Left hindlimb (tissue), 1 donor: ENCODE measurements around the gene SPAG9.
"Not testable (repeated sequence)": the region's sequence is repeated elsewhere in the genome, so short reads cannot be mapped to it uniquely, and the experiment has no call there.

Experiments
- DNase-seq: peaks from one replicate; pipeline ENCODE4 v3.0.0-alpha.2; 2018

SPAG9 gene

GRCh38 chr17:51135956-51136355 is 15.3 kb upstream of the SPAG9 start:
- DNase-seq = no peak

GRCh38 chr17:51133365-51133764 is 12.7 kb upstream of the SPAG9 start:
- DNase-seq = no peak

GRCh38 chr17:51132964-51133319 is 12.3 kb upstream of the SPAG9 start:
- DNase-seq = no peak

DNA sequence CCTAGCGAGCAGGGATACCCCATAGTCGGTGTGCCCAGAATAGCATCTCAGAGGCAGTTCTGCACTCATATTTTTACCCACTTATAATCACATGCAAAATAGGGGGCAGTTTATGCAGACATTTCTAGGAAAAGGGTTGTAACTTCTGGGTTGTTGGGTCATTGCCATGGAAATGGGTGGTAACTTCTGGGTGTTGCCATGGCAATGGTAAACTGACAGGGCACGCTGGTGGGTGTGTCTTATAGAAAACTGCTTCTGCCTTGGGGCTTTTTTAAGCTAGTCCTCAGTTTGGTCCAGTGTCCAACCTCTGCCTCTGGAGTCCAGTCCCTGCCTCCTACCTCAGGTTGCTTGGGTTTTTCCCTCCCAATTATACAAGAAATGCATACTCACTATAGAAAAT is 7.4 kb upstream of the SPAG9 start:
- DNase-seq = peak; percentile 55

DNA sequence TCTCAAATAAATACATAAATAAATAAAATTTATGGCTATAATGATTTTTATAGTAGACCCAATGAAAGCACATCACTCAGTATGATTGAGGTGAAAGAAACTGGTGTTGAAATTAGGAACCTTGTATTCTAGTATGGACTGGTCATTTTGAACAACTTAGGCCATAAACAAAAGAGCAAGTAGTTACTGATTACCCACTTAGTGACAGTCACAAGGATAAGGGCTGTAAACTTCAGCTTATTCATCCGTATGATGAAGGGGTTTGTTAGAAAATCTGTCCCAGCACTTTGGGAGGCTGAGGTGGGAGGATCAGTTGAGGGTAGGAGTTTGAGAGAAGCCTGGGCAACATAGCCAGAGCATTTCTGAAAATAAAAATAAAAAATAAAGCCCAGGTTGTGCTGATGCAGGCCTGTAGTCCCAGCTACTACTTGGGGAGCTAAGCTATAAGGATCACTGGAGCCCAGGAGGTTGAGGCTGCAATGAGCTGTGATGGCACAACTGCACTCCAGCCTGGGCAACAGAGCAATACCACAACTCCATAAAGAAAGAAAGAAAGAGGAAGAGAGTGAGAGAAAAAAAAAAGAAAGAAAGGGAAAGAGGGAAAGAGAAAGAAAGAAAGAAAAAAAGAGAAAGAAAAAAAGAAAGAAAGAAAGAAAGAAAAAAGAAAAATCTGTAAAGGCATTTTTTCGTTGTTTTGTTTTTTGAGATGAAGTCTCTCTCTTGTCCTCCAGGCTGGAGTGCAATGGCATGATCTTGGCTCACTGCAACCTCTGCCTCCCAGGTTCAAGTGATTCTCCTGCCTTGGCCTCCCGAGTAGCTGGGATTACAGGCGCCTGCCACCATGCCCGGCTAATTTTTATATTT is 4.2 kb upstream of the SPAG9 start:
- no peak for DNase-seq

DNA sequence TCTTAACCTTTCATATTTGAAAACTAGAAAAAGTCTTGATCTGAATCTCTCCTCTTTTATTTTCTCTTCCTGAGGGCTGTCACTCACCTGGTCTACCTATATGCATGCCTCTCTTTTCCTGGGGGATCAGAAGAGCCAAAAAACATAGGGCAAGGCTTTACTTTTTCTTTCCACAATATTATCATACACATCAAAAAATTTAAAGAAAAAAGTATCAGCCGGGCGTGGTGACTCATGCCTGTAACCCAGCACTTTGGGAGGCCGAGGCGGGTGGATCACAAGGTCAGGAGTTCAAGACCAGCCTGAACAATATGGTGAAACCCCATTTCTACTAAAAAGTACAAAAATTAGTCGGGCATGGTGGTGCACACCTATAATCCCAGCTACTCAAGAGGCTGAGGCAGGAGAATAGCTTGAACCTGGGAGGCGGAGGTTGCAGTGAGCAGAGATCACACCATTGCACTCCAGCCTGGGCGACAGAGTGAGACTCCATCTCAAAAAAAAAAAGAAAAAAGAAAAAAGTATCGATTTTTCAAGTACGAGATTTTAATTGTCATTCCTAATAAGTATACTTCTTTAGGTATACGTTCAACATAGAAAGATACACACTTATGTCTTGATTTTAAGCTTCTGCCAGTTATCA is 1.9 kb upstream of the SPAG9 start:
- not testable (repeated sequence) for DNase-seq

DNA sequence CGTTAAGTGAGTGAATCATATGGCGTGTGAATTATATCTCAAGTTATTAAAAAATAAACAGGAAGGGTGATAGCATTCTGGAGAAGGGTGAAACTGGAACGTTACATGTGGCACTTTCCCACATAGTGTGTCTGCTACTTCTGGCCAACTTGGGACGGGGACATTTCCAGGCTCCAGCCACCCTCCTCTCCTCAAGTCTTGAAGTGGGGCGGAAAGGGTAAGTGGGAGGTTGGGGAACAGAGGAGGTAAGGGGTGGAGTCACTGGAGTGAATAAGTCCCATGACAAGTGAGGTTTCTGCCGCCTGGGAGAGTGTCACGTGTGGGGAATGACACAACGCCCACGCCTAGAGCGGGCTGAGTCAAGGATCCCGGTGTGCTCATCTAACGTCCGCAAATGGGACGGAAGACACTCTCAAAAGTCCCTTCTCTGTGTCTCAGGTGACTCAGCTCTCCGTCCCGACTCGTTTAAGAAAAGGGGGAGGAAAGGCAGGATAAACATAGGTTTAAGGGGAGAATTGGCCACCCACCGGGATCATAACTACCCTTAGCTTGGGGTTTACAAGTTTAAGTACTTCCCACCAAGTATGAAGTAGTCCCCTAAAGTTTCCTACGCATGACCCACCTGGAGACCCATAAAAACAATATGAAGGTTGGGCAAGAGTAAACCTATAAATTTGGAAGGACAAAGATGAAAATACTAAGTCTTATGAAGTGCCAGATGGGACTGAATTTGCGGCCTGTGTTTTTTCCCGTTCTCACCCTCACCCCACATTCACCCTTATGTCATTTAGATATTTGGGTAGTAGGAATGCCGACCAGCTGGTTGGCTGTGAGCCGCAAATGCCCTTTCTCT is 1.2 kb upstream of the SPAG9 start:
- peak; percentile 67 for DNase-seq

DNA sequence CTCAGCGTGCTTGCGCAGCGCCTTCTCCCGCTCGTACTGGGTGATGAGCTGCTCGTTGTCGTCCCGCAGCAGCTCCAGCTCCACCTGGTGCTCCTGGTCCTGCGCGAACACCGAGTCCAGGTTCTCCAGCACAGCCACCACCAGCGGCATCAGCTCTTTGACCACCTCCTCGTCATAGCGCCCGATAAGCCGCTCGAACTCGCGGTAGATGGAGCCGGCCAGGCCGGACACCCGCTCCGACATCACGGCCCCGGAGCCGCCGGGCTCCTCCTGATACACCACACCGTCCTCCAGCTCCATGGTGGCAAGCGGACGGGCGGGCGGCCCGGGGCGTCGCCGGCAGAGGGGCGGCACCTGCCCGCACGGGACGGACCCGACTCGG is 320 bp downstream of the SPAG9 start:
- no peak for DNase-seq

DNA sequence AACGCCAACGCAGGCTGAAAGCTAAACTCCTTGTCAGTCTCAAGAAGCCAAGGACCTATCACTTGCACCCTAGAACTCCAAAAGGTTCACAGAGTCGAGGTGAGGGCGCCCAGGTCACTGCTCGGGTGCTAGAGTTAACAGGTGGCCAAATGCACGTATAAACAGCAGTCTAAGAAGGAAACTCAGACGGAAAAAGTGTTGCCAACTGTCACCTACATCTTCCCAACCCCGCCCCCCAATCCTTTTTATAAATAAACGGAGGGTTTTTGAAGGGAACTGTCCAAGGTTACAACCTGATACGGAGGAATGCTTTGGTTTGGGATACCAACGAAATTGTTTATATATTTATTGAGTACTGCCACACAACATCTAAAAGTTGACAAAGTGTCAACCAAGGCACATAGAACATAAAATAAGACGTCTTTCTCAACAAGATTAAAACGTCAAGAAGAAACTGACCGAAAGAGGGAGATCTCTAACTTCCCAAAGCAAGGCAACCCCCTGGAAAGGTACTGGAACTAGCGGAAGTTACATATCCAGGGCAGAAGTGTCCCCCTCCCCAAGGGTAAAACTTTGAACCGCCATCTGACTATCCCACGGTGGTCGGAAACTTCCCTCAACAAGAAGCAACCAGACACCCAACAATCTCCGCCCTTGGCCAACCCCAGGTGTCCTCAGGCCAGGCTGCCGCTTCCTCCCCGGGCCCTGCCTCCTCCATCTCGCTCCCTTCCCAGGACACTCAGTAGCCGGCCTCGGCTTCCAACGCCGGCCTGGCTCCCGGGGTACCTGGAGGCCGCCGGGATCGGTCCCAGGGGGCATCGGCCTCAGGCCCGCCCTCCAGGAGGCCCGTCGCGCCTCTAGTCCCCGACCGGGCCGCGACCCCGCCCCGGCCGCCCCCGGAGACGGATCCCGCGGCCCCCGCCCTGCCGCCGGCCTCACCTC is 982 bp downstream of the SPAG9 start:
- DNase-seq = peak; percentile 68

- no peak for DNase-seq
Measured at GRCh38 chr17:51118330-51119195, 2.1 kb downstream of the SPAG9 start.

GRCh38 chr17:51115179-51115578 is 5.5 kb downstream of the SPAG9 start:
- no peak for DNase-seq

DNA sequence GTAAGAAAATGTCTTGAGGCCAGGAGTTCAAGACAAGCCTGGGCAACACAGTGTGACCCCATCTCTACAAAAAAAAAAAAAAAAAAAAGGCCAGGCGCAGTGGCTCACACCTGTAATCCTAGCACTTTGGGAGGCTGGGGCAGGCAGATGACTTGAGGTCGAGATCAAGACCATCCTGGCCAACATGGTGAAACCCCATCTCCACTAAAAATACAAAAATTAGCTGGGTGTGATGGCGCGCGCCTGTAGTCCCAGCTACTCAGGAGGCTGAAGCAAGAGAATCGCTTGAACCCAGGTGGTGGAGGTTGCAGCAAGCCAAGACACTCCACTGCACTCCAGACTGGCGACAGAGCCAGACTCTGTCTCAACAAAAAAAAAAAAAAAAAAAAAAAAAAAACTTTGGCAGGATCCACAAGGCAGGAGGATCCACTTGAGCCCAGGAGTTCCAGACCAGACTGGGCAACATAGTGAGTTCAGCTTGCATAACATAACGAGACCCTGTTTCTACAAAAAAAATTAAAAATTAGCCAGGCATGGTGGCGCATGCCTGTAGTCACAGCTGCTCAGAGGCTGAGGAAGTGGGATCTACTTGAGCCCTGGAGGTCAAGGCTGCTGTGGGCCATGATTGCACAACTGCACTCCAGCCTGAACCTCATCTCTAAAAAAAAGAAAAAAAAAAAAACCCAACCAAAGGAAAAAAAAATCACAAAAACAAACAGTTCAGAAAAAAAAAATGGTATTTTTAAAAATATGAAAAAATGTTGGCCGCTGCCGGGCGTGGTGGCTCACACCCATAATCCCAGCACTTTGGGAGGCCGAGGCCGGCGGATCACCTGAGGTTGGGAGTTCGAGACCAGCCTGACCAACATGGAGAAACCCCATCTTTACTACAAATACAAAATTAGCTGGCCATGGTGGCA is 8.1 kb downstream of the SPAG9 start:
- DNase-seq = not testable (repeated sequence)

DNA sequence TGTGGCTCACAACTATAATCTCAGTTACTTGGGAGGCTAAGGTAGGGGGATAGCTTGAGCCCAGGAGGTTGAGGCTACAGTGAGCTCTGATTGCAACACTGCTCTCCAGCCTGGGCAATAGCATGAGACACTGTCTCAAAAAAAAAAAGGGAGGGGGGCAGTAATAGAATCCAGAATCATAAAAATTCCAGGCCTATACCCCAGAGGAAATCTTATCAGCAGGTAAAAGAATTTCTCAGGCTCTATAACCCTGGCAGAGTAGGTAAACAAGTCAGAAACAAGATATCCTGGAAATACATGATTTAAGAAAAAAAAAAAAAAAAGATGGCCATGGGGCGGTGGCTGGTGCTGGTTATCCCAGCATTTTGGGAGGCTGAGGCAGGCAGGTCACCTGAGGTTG is 12.9 kb downstream of the SPAG9 start:
- no peak for DNase-seq

GRCh38 chr17:51103451-51103850 is 17.2 kb downstream of the SPAG9 start:
- DNase-seq = no peak

DNA sequence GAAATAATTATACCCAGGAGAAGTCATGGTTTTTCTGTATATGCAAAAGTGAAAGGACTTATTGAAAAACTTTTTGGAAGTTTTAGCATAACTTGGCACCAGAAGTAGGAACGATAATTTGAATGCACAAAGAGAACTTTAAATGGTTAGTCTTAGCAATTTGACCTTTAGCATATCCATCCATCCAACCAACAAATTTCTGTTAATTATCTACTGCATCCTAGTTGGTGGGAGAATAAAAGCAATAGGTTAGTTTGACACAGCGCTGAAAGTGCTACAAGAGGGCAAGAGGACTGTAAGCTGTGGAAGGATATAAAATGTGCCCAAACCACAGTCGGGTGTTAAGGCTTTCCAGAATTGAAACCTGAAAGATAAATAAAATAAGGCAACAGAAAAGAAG is 17.6 kb downstream of the SPAG9 start:
- no peak for DNase-seq

GRCh38 chr17:51097708-51098446 is 22.8 kb downstream of the SPAG9 start:
- no peak for DNase-seq

GRCh38 chr17:51091635-51092034 is 29.0 kb downstream of the SPAG9 start:
- DNase-seq = no peak

DNA sequence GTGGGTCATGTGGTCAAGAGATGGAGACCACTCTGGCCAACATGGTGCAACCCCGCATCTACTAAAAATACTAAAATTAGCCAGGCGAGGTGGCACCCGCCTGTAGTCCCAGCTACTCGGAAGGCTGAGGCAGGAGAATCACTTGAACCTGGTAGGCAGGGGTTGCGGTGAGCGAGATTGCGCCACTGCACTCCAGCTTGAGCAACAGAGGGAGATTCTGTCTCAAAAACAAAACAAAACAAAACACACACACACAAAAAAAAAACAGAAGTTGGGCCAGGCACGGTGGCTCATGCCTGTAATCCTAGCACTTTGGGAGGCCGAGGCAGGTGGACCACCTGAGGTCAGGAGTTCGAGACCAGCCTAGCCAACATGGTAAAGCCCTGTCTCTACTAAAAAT is 31.8 kb downstream of the SPAG9 start:
- not testable (repeated sequence) for DNase-seq

GRCh38 chr17:51088287-51088686 is 32.4 kb downstream of the SPAG9 start:
- no peak for DNase-seq
